Tibial nerve (tissue), 4 donors: ENCODE measurements around the gene WWC1. TPM values are rescaled to one million over a fixed set of nuclear protein-coding genes. Genes with fewer than 3 reads are reported as not detected.
"Not testable (repeated sequence)": the region's sequence is repeated elsewhere in the genome, so short reads cannot be mapped to it uniquely, and the experiment has no call there.

Experiments
- DNase-seq, 2 donors: peaks; one replicate each; pipeline ENCODE4 v3.0.0-alpha.2; 2019; ENCODE audit warnings: low spot score in 2 of 2
- H3K27ac ChIP-seq, 4 donors: fragments of 200-600 bp; sonication (generic) in 3 of 4; one replicate each; pipeline ENCODE4 v1.5.1; 2017 to 2019; ENCODE audit warnings: mild to moderate bottlenecking in 1 of 4
- H3K27me3 ChIP-seq, 2 donors: fragments of 200-600 bp; sonication (generic) in 1 of 2; one replicate each; pipeline versions ENCODE4 v1.5.1 to v1.6.0; 2017 to 2019
- H3K36me3 ChIP-seq, 3 donors: fragments of 200-600 bp; sonication (generic); one replicate each; pipeline ENCODE4 v1.5.1; 2018 to 2019
- H3K4me1 ChIP-seq, 4 donors: fragments of 200-600 bp; sonication (generic) in 3 of 4; one replicate each; pipeline ENCODE4 v1.5.1; 2017 to 2019
- H3K4me3 ChIP-seq, 4 donors: fragments of 200-600 bp; sonication (generic) in 3 of 4; one replicate each; pipeline ENCODE4 v1.5.1; 2017 to 2019; ENCODE audit warnings: mild to moderate bottlenecking in 1 of 4, moderate library complexity in 1 of 4
- H3K9me3 ChIP-seq, 4 donors: fragments of 200-600 bp; sonication (generic) in 3 of 4; one replicate each; pipeline ENCODE4 v1.5.1; 2017 to 2019
- EP300 ChIP-seq, 2 donors: sonication (generic); formaldehyde crosslinking; IDR thresholded peaks; one replicate each; pipeline ENCODE4 v1.6.1; 2017; ENCODE audit warnings: antibody characterized with exemption in 2 of 2, mild to moderate bottlenecking in 1 of 2
- POLR2A ChIP-seq, 2 donors: fragments of 450-650 bp; IDR thresholded peaks; one replicate each; pipeline ENCODE4 v1.6.1; 2017; ENCODE audit warnings: antibody characterized with exemption in 2 of 2, mild to moderate bottlenecking in 2 of 2, moderate library complexity in 2 of 2
- WGBS, 2 donors: methylation state at CpG; one replicate each; pipeline ENCODE4 v1.1.5; 2018; 5-methylcytosine and 5-hydroxymethylcytosine counted together
- total RNA-seq, 4 donors: library from RNA; depleted of rRNA; stranded (reverse); fragments of >200 nt; gene quantifications; one replicate each; pipeline ENCODE4 v1.1.0, GENCODE V29; 2016
- TF ChIP-seq, protein P1 (sequence below), 5 experiments: fragments of 200-600 bp in 3 of 5; fragments of 450-650 bp in 2 of 5; sonication (generic) in 3 of 5; IDR thresholded peaks; one replicate each; pipeline ENCODE4 v1.5.1; 2016 to 2019; ENCODE audit warnings: antibody characterized with exemption in 5 of 5, mild to moderate bottlenecking in 3 of 5, moderate library complexity in 2 of 5

The WWC1 gene
- total RNA-seq, 4 donors from 2014 or later, result 0.78 to 3.3 (median 1.00) TPM

DNA sequence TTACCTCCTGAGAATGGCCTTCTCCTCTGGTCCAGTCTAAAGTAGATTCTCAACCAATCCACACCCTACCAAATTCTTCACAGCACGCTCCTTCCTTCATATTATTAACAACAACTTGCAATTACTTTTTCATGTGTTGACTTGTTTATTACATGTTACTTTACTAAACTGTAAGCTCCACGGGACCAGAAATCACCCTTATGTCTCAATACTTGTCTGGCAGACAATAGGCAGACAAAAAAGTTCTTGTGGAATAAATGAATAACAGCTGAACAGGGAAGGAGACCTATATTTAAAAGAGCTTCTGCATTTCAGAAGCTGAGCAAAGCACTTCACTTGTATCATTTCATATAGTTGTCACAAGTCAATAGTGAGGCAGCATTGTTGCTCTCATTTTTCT is 5.7 kb upstream of the WWC1 start:
- H3K4me3 ChIP-seq, result no peak overlapping the region
- H3K27me3 ChIP-seq, result no peaks in the 10 kb centered on the region
- H3K36me3 ChIP-seq, result no peaks in the 10 kb centered on the region
- no peak for DNase-seq
- peaks cover 0 to 34% (median 0%) of the 10 kb centered on the region in 4 donors for H3K9me3 ChIP-seq
- H3K4me1 ChIP-seq, result no peaks in the 10 kb centered on the region
- TF ChIP-seq EP300 (IDR thresholded peaks at IDR 0.05) (no peak), POLR2A (IDR thresholded peaks at IDR 0.05) (no peak)
- TF ChIP-seq, protein P1, sequence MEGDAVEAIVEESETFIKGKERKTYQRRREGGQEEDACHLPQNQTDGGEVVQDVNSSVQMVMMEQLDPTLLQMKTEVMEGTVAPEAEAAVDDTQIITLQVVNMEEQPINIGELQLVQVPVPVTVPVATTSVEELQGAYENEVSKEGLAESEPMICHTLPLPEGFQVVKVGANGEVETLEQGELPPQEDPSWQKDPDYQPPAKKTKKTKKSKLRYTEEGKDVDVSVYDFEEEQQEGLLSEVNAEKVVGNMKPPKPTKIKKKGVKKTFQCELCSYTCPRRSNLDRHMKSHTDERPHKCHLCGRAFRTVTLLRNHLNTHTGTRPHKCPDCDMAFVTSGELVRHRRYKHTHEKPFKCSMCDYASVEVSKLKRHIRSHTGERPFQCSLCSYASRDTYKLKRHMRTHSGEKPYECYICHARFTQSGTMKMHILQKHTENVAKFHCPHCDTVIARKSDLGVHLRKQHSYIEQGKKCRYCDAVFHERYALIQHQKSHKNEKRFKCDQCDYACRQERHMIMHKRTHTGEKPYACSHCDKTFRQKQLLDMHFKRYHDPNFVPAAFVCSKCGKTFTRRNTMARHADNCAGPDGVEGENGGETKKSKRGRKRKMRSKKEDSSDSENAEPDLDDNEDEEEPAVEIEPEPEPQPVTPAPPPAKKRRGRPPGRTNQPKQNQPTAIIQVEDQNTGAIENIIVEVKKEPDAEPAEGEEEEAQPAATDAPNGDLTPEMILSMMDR (IDR thresholded peaks at IDR 0.05), result no peak
- H3K27ac ChIP-seq, result no peak overlapping the region
- 80 to 84% methylated on average over 2 of the region's 2 CpGs for WGBS, 2 donors

DNA sequence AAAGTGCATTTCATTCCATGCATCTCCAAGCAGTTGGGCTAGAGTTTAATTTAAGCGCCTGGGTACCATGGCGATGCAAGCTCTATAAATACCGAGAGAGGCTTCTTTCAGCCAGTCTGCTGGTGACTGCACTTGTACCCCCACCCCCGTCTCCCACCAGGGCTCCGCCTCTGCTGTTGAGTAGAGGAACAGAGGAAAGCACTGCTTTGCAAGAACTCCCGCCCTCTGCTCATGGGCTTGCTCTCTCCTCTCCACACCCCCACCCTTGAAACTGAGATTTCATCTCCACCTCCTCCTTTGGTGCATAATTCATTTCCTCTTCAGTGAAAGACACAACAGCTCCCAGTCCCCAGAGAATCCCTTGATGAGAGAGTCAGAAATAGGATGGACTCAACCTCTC is 5.1 kb upstream of the WWC1 start:
- no peak overlapping the region for H3K27ac ChIP-seq
- peaks cover 0 to 5% (median 0%) of the 10 kb centered on the region in 4 donors for H3K4me1 ChIP-seq
- no peak for TF ChIP-seq EP300 (IDR thresholded peaks at IDR 0.05)
- TF ChIP-seq POLR2A (IDR thresholded peaks at IDR 0.05), result no peak
- TF ChIP-seq, protein P1 (IDR thresholded peaks at IDR 0.05), result no peak
- 21 to 31% methylated on average over 6 of the region's 6 CpGs for WGBS, 2 donors
- H3K27me3 ChIP-seq, result peaks cover 0 to 5% of the 10 kb centered on the region in 2 donors
- no peaks in the 10 kb centered on the region for H3K36me3 ChIP-seq
- no peak for DNase-seq
- H3K9me3 ChIP-seq, result peaks cover 0 to 34% (median 0%) of the 10 kb centered on the region in 4 donors
- H3K4me3 ChIP-seq, result no peak overlapping the region

DNA sequence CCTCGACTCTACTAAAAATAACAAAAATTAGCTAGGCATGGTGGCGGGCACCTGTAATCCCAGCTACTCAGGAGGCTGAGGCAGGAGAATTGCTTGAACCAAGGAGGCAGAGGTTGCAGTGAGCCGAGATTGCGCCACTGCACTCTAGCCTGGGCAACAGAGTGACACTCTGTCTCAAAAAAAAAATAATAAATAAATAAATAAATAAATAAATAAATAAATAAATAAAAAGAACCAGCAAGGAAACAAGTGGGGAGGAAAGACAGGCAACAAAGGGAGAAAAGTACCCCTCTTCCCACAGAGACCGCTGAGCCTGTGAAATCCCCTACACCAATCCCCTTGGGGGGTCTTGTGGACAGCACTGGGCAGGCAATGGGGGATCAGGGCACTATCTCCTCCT is 4.6 kb upstream of the WWC1 start:
- H3K9me3 ChIP-seq, result peaks cover 0 to 34% (median 0%) of the 10 kb centered on the region in 4 donors
- DNase-seq, H3K27me3 ChIP-seq, H3K4me3 ChIP-seq, H3K4me1 ChIP-seq, H3K36me3 ChIP-seq, H3K27ac ChIP-seq: not testable (repeated sequence)
- WGBS, 2 donors, result 86 to 94% methylated on average over 5 of the region's 5 CpGs

DNA sequence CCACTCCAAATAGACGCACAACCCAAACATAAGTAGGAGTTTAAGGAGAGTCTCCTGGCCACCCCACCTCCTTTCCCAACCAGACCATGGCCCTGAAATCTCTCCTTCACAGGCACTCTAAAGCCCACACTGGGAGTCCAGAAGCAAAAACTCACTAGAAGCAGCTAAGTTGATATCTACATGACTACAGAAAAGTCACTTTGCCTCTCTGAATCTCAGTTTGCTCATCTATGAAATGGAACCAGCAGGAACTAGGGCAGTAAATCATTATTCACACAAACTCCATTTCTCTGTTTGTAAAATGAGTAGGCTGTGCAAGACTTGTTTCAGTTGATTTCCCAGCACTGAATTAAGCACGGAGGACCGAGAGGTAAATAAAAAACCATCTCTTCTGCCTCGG is 4.1 kb upstream of the WWC1 start:
- H3K9me3 ChIP-seq, result peaks cover 0 to 29% (median 0%) of the 10 kb centered on the region in 4 donors
- H3K36me3 ChIP-seq, result no peaks in the 10 kb centered on the region
- TF ChIP-seq POLR2A (IDR thresholded peaks at IDR 0.05) (no peak), EP300 (IDR thresholded peaks at IDR 0.05) (no peak)
- TF ChIP-seq, protein P1 (IDR thresholded peaks at IDR 0.05), result no peak
- H3K4me3 ChIP-seq, result no peak overlapping the region
- no peak for DNase-seq
- peaks cover 0 to 13% (median 2%) of the 10 kb centered on the region in 4 donors for H3K4me1 ChIP-seq
- no peak overlapping the region for H3K27ac ChIP-seq
- peaks cover 0 to 11% of the 10 kb centered on the region in 2 donors for H3K27me3 ChIP-seq
- WGBS, 2 donors, result 89 to 90% methylated on average over 4 of the region's 4 CpGs

DNA sequence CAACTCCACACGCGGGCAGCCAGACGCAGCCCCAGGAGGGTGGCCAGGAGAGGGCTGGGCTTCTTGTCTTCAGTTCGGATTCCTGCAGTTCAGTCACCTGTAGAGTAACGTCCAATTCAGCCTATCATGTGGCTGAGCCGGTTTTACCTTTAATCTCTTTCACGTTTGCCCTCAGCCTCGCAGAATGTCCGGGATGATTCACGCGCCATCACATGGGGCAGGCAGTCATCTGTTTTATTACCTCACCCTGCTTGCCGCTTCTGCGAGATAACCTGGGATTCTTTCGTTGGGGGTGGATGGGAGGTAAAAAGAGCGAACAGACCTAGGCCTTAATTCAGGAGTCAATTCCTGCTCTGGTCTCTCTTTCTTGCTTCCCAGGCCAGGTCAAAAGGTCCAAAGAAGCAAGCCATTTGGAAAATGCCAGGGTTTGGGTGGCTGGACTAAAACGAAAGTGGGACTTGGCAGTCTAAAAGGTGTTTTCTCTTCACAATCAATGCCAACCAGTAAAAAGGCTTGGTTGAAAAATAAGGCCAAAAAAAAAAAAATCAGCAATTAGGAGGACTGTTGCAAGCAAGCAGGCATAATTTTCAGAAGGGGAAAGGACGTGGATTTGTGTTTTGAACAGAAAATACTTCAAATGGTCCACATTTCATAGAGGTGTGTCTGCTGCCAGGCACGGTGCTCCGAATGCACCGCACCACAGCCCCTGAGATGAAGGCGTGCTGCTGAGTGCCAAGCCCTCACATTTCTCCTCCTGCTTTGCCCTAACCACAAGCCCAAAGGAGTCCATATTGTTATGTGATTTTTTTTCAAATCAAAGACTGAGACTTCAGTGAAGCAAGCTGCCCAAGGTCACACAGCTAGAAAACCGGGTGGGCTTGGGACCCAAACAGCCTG is 2.8 kb upstream of the WWC1 start:
- H3K27ac ChIP-seq, result no peak overlapping the region
- H3K27me3 ChIP-seq, result peaks cover 0 to 24% of the 10 kb centered on the region in 2 donors
- H3K9me3 ChIP-seq, result peaks cover 0 to 25% (median 0%) of the 10 kb centered on the region in 4 donors
- peaks cover 0 to 17% (median 3%) of the 10 kb centered on the region in 4 donors for H3K4me1 ChIP-seq
- no peaks in the 10 kb centered on the region for H3K36me3 ChIP-seq
- TF ChIP-seq EP300 (IDR thresholded peaks at IDR 0.05), result no peak
- TF ChIP-seq POLR2A (IDR thresholded peaks at IDR 0.05), result no peak
- TF ChIP-seq, protein P1 (IDR thresholded peaks at IDR 0.05), result no peak
- WGBS, 2 donors, result 61 to 70% methylated on average over 22 of the region's 22 CpGs
- no peak for DNase-seq
- H3K4me3 ChIP-seq, result no peak overlapping the region
